ENCODE data around the gene STK11. TPM values are rescaled to one million over a fixed set of nuclear protein-coding genes. Genes with fewer than 3 reads are reported as not detected.
A peak's percentile ranks its signal among the peaks of the same experiment; 100 is the strongest.

Gene STK11
- total RNA-seq, 2 donors from 2014 or later, result 49.0 to 68.6 TPM

GRCh38 chr19:1233115-1233667 lies 27.6 kb downstream of the STK11 start:
- Histone ChIP-seq H3K4me3 (no peak overlapping the region), H3K9me3 (no peaks in the 10 kb centered on the region), H3K4me1 (peaks cover 38% of the 10 kb centered on the region), H3K27me3 (no peaks in the 10 kb centered on the region), H3K27ac (peak overlapping the region; percentile 2 to 65 (median 36)), H3K36me3 (replicated peaks in 1 of 2; ENCODE audit: insufficient read depth in 1 of 2, low read depth in 2 of 2) (no peaks in the 10 kb centered on the region)
- DNase-seq (peak; percentile 74 to 89 (median 83)), ATAC-seq (peak; percentile 39)
- intact Hi-C loops (cut with DNase I), result no loop called here
- WGBS, 2 donors, result 33% methylated on average over 24 of the region's 24 CpGs; no CpG with 5 or more reads in 1 of the 2 donors
- TF ChIP-seq, protein P1, sequence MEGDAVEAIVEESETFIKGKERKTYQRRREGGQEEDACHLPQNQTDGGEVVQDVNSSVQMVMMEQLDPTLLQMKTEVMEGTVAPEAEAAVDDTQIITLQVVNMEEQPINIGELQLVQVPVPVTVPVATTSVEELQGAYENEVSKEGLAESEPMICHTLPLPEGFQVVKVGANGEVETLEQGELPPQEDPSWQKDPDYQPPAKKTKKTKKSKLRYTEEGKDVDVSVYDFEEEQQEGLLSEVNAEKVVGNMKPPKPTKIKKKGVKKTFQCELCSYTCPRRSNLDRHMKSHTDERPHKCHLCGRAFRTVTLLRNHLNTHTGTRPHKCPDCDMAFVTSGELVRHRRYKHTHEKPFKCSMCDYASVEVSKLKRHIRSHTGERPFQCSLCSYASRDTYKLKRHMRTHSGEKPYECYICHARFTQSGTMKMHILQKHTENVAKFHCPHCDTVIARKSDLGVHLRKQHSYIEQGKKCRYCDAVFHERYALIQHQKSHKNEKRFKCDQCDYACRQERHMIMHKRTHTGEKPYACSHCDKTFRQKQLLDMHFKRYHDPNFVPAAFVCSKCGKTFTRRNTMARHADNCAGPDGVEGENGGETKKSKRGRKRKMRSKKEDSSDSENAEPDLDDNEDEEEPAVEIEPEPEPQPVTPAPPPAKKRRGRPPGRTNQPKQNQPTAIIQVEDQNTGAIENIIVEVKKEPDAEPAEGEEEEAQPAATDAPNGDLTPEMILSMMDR (IDR thresholded peaks at IDR 0.05), result no peak
- TF ChIP-seq POLR2A (IDR thresholded peaks at IDR 0.05), result no peak

- DNase-seq, result no peak
- 77 to 81% methylated on average over 14 to 43 of the region's 45 CpGs for WGBS, 2 donors
- Histone ChIP-seq H3K4me1 (peaks cover 40% of the 10 kb centered on the region), H3K27me3 (no peaks in the 10 kb centered on the region), H3K4me3 (no peak overlapping the region), H3K9me3 (no peaks in the 10 kb centered on the region), H3K36me3 (replicated peaks in 1 of 2; ENCODE audit: insufficient read depth in 1 of 2, low read depth in 2 of 2) (no peaks in the 10 kb centered on the region), H3K27ac (no peak overlapping the region)
- intact Hi-C loops (cut with DNase I), result no loop called here
- TF ChIP-seq, protein P1 (IDR thresholded peaks at IDR 0.05), result no peak
- TF ChIP-seq POLR2A (IDR thresholded peaks at IDR 0.05), result no peak
- no peak for ATAC-seq
Measured at GRCh38 chr19:1234051-1234954, 28.7 kb downstream of the STK11 start.

- ATAC-seq (no peak), DNase-seq (no peak)
- intact Hi-C loops (cut with DNase I), result no loop called here
- 84 to 88% methylated on average over 17 to 37 of the region's 43 CpGs for WGBS, 2 donors
- Histone ChIP-seq H3K4me3 (no peak overlapping the region), H3K27me3 (no peaks in the 10 kb centered on the region), H3K4me1 (peaks cover 43% of the 10 kb centered on the region), H3K27ac (no peak overlapping the region), H3K36me3 (replicated peaks in 1 of 2; ENCODE audit: insufficient read depth in 1 of 2, low read depth in 2 of 2) (no peaks in the 10 kb centered on the region), H3K9me3 (no peaks in the 10 kb centered on the region)
- no peak for TF ChIP-seq POLR2A (IDR thresholded peaks at IDR 0.05)
- TF ChIP-seq, protein P1 (IDR thresholded peaks at IDR 0.05), result no peak
Measured at GRCh38 chr19:1234955-1235380, 29.4 kb downstream of the STK11 start.

GRCh38 chr19:1235625-1236538 lies 30.3 kb downstream of the STK11 start:
- Histone ChIP-seq H3K27me3 (no peaks in the 10 kb centered on the region), H3K36me3 (replicated peaks in 1 of 2; ENCODE audit: insufficient read depth in 1 of 2, low read depth in 2 of 2) (no peaks in the 10 kb centered on the region), H3K4me1 (peaks cover 52% of the 10 kb centered on the region), H3K4me3 (no peak overlapping the region), H3K9me3 (no peaks in the 10 kb centered on the region), H3K27ac (no peak overlapping the region)
- TF ChIP-seq, protein P1 (IDR thresholded peaks at IDR 0.05), result no peak
- TF ChIP-seq POLR2A (IDR thresholded peaks at IDR 0.05), result no peak
- WGBS, 2 donors, result 73 to 85% methylated on average over 4 to 28 of the region's 39 CpGs
- ATAC-seq (no peak), DNase-seq (no peak)
- intact Hi-C loops (cut with DNase I), result no loop called here

Measured in body of pancreas (tissue), 4 donors.